ENCODE data around the gene KPRP.

DNA sequence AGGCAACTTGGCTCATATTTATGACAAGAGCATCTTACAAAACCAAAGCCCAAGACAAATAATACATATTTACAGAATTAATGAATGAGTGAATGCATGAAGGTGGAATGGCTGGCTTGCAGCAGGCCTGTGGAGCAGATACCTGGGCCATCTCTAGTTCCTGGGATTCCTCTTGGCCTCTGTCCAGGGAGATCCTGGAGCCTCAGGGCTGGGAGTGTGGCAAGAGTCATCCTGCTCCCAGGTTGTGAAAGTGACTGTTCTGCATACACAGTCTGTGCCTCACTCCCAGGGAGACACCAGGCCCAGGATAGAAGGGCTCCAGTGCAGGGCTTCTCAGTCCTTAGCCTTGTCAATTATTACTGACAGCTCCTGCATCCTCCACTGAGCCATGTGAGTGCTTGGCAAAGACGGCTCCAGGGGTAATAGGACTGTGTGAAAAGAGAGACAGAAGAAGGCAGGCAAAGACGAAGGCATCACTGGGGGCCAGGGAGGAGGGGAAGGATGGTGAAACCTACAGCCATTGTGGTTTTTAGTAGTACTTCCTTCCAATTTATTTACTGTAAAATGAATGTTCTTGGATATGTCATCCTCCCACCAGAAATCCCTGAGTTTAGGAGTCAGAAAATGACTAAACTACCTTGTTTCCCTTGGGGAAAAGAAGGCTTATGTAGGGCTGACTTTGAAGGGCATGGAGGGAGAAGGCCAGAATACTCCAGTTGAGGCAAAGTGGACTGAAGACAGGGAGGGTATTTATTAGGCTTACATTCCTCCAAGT, 14.3 kb upstream of the KPRP start:
- no peak for TF ChIP-seq POLR2AphosphoS5 (IDR thresholded peaks at IDR 0.05; ENCODE audit: low read depth, low read length)
- TF ChIP-seq REST (IDR thresholded peaks at IDR 0.05; ENCODE audit: insufficient read depth in 1 of 2, low read depth in 2 of 2, low read length in 2 of 2) = no peak
- no peak for TF ChIP-seq TAF1 (IDR thresholded peaks at IDR 0.05; ENCODE audit: borderline replicate concordance, insufficient read depth, low read length)
- no peak for TF ChIP-seq SIN3A (IDR thresholded peaks at IDR 0.05; ENCODE audit: borderline replicate concordance, insufficient read depth, low read length)
- no peak for TF ChIP-seq FOXP2 (optimal IDR thresholded peaks at IDR 0.05; ENCODE audit: borderline replicate concordance, extremely low read depth, extremely low read length, insufficient read depth)
